Adipocyte (in vitro differentiated cells): Measurements from ENCODE around the gene NFAT5.
A peak's percentile ranks its signal among the peaks of the same experiment; 100 is the strongest.

Experiments used
- DNase-seq: peaks from one replicate; pipeline ENCODE4 v3.0.0-alpha.2; 2015; ENCODE audit warnings: low read depth
- H3K27me3 ChIP-seq: replicated peaks from 2 replicates; pipeline ENCODE4 v1.7.0; 2013; ENCODE audit warnings: mild to moderate bottlenecking, low read length, moderate library complexity; ENCODE audit not compliant: control insufficient read depth, insufficient read depth
- H3K36me3 ChIP-seq: 2 replicates; pipeline ENCODE4 v1.7.0; 2013; ENCODE audit warnings: low read length, mild to moderate bottlenecking, moderate library complexity; ENCODE audit not compliant: control insufficient read depth, insufficient read depth, severe bottlenecking
- H3K4me1 ChIP-seq: 2 replicates; pipeline ENCODE4 v1.7.0; 2013; ENCODE audit warnings: mild to moderate bottlenecking, low read length, moderate library complexity; ENCODE audit not compliant: control insufficient read depth, insufficient read depth
- H3K4me3 ChIP-seq: 2 replicates; pipeline ENCODE4 v1.7.0; 2013; ENCODE audit warnings: mild to moderate bottlenecking, low read length, moderate library complexity
- H3K9ac ChIP-seq: 2 replicates; pipeline ENCODE4 v1.7.0; 2013; ENCODE audit warnings: mild to moderate bottlenecking, low read length, moderate library complexity
- H3K9me3 ChIP-seq: 2 replicates; pipeline ENCODE4 v1.7.0; 2013; ENCODE audit warnings: mild to moderate bottlenecking, low read length, moderate library complexity; ENCODE audit not compliant: control insufficient read depth

NFAT5 gene

GRCh38 chr16:69693916-69694315 lies 128.2 kb downstream of the NFAT5 start:
- Histone ChIP-seq H3K9me3 (no peaks in the 10 kb centered on the region), H3K36me3 (peaks cover 82% of the 10 kb centered on the region), H3K9ac (no peak overlapping the region), H3K4me3 (no peak overlapping the region), H3K27me3 (no peaks in the 10 kb centered on the region), H3K4me1 (peaks cover 8% of the 10 kb centered on the region)
- DNase-seq = no peak

GRCh38 chr16:69698404-69698803 lies 132.6 kb downstream of the NFAT5 start:
- Histone ChIP-seq H3K4me3 (no peak overlapping the region), H3K9ac (no peak overlapping the region), H3K27me3 (no peaks in the 10 kb centered on the region), H3K9me3 (no peaks in the 10 kb centered on the region), H3K4me1 (peaks cover under 1% of the 10 kb centered on the region), H3K36me3 (peaks cover 69% of the 10 kb centered on the region)
- DNase-seq = no peak

GRCh38 chr16:69699915-69700314 lies 134.1 kb downstream of the NFAT5 start:
- Histone ChIP-seq H3K4me1 (peaks cover 5% of the 10 kb centered on the region), H3K36me3 (peaks cover 63% of the 10 kb centered on the region), H3K27me3 (no peaks in the 10 kb centered on the region), H3K9ac (no peak overlapping the region), H3K9me3 (no peaks in the 10 kb centered on the region), H3K4me3 (no peak overlapping the region)
- DNase-seq = no peak

- peaks cover 47% of the 10 kb centered on the region for H3K36me3 ChIP-seq
- H3K9me3 ChIP-seq = no peaks in the 10 kb centered on the region
- no peak overlapping the region for H3K4me3 ChIP-seq
- no peak for DNase-seq
- H3K27me3 ChIP-seq = no peaks in the 10 kb centered on the region
- H3K4me1 ChIP-seq = peaks cover 10% of the 10 kb centered on the region
- no peak overlapping the region for H3K9ac ChIP-seq
Measured at GRCh38 chr16:69701452-69701851, 135.7 kb downstream of the NFAT5 start.

GRCh38 chr16:69701866-69702265 lies 136.1 kb downstream of the NFAT5 start:
- H3K4me1 ChIP-seq = peaks cover 13% of the 10 kb centered on the region
- no peaks in the 10 kb centered on the region for H3K27me3 ChIP-seq
- no peak overlapping the region for H3K9ac ChIP-seq
- DNase-seq = no peak
- H3K9me3 ChIP-seq = no peaks in the 10 kb centered on the region
- H3K36me3 ChIP-seq = peaks cover 43% of the 10 kb centered on the region
- H3K4me3 ChIP-seq = no peak overlapping the region

- Histone ChIP-seq H3K4me1 (peaks cover 13% of the 10 kb centered on the region), H3K36me3 (peaks cover 41% of the 10 kb centered on the region), H3K9me3 (no peaks in the 10 kb centered on the region), H3K9ac (no peak overlapping the region), H3K4me3 (no peak overlapping the region), H3K27me3 (no peaks in the 10 kb centered on the region)
- peak; percentile 46 for DNase-seq
Measured at GRCh38 chr16:69703638-69704037, 137.9 kb downstream of the NFAT5 start.

- Histone ChIP-seq H3K4me1 (peaks cover 17% of the 10 kb centered on the region), H3K27me3 (no peaks in the 10 kb centered on the region), H3K4me3 (no peak overlapping the region), H3K9ac (no peak overlapping the region), H3K36me3 (peaks cover 35% of the 10 kb centered on the region), H3K9me3 (no peaks in the 10 kb centered on the region)
- DNase-seq = peak; percentile 50
Measured at GRCh38 chr16:69706256-69706974, 140.6 kb downstream of the NFAT5 start.

- H3K36me3 ChIP-seq = peaks cover 37% of the 10 kb centered on the region
- no peaks in the 10 kb centered on the region for H3K27me3 ChIP-seq
- H3K9me3 ChIP-seq = no peaks in the 10 kb centered on the region
- DNase-seq = no peak
- H3K4me1 ChIP-seq = peaks cover 18% of the 10 kb centered on the region
- H3K9ac ChIP-seq = no peak overlapping the region
- H3K4me3 ChIP-seq = no peak overlapping the region
Measured at GRCh38 chr16:69706975-69707340, 141.2 kb downstream of the NFAT5 start.

- H3K9me3 ChIP-seq = no peaks in the 10 kb centered on the region
- DNase-seq = no peak
- H3K9ac ChIP-seq = no peak overlapping the region
- H3K4me1 ChIP-seq = peaks cover 18% of the 10 kb centered on the region
- no peak overlapping the region for H3K4me3 ChIP-seq
- peaks cover 48% of the 10 kb centered on the region for H3K36me3 ChIP-seq
- no peaks in the 10 kb centered on the region for H3K27me3 ChIP-seq
Measured at GRCh38 chr16:69707920-69708683, 142.3 kb downstream of the NFAT5 start.

- Histone ChIP-seq H3K9ac (no peak overlapping the region), H3K4me1 (peaks cover 13% of the 10 kb centered on the region), H3K27me3 (no peaks in the 10 kb centered on the region), H3K36me3 (peaks cover 40% of the 10 kb centered on the region), H3K9me3 (no peaks in the 10 kb centered on the region), H3K4me3 (no peak overlapping the region)
- peak; percentile 87 for DNase-seq
Measured at GRCh38 chr16:69709456-69710084, 143.8 kb downstream of the NFAT5 start.

- Histone ChIP-seq H3K4me3 (no peak overlapping the region), H3K4me1 (peaks cover 15% of the 10 kb centered on the region), H3K9me3 (no peaks in the 10 kb centered on the region), H3K9ac (no peak overlapping the region), H3K36me3 (peaks cover 52% of the 10 kb centered on the region), H3K27me3 (no peaks in the 10 kb centered on the region)
- DNase-seq = peak; percentile 26
Measured at GRCh38 chr16:69711115-69711740, 145.5 kb downstream of the NFAT5 start.
